ENCODE results near the gene GNL3.
"Not testable (repeated sequence)": the region's sequence is repeated elsewhere in the genome, so short reads cannot be mapped to it uniquely, and the experiment has no call there.

The GNL3 gene

DNA sequence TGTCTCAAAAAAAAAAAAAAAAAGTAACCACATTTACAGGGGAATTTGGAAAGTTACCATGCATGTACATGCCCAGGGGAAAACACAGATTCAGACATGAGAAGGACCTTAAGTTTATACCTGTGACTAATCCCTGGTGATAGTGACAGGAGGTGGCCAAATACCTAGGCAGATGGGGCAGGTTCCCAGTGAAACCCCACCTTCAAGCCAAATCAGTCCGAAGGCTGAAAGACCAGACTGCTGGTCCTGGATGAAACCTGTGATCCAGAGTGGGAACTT lies 35.8 kb downstream of the GNL3 start:
- DNase-seq, result no peak

DNA sequence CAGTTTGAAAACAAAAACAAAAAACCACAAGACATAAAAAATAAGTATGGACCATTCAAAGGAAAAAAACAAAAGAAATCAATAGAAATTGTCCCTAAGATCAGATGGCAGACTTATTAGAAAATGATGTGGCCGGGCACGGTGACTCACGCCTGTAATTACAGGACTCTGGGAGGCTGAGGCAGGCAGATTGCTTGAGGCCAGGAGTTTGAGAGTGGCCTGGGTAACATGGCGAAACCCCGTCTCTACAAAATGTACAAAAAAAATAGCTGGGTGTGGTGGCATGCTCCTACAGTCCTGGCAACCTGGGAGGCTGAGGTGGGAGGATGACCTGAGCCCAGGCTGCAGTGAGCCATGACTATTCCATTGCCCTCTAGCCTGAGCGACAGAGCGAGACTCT lies 36.7 kb downstream of the GNL3 start:
- DNase-seq, result no peak

DNA sequence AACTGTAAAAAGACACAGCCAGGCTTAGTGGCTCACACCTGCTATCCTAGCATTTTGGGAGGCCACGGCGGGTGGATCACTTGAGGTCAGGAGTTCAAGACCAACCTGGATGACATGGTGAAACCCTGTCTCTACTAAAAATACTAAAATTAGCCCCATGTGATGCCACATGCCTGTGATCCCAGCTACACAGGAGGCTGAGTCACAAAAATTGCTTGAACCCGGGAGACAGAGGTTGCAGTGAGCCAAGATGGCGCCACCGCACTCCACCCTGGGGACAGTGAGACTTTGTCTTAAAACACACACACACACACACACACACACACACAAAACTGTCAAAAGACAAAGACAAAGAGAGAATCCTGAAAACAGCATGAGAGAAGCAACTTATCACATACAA lies 38.1 kb downstream of the GNL3 start:
- no peak for DNase-seq

DNA sequence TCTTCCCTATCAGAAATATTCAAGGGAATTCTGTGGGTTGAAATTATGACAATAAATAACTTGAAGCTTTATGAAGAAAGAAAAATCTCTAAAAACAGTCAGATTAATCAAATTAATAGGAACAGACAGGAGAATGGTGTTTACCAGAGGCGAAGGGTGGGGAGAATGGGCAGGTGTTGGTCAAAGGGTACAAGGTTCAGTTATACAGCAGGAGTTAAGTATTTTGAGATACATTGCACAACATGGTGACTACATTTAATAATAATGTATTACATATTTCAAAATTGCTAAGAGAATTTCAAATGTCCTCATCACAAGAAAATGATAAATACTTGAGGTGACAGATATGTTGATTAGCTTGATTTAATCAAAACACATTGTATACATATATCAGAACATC lies 38.7 kb downstream of the GNL3 start:
- DNase-seq, result no peak

DNA sequence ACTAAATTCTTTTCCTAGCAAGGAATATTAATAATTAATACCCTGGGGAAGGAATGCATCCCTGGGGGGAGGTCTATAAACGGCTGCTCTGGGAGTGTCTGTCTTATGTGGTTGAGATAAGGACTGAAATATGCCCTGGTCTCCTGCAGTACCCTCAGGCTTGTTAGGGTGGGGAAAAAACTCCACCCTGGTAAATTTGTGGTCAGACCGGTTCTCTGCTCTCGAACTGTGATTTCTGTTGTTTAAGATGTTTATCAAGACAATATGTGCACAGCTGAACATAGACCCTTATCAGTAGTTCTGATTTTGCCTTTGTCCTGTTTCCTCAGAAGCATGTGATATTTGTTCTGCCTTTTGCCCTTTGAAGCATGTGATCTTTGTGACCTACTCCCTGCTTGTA lies 42.9 kb downstream of the GNL3 start:
- DNase-seq, result not testable (repeated sequence)

DNA sequence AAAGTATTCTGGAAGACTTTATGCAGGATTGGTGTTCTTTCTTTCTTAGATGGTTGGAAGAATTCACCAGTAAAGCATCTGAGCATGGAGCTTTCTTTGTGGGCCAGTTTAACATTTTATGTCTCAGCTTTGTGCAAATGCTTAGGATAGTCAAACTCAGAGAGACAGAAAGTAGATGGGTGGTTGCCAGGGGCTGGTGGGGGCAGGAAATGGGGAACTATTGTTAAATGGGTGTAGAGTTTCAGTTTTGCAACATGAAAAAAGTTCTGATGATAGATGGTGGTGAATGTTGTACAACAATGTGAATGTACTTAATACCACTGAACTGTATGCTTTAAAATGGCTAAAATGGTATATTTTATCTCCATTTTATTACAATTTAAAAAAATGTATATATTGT lies 44.8 kb downstream of the GNL3 start:
- no peak for DNase-seq

DNA sequence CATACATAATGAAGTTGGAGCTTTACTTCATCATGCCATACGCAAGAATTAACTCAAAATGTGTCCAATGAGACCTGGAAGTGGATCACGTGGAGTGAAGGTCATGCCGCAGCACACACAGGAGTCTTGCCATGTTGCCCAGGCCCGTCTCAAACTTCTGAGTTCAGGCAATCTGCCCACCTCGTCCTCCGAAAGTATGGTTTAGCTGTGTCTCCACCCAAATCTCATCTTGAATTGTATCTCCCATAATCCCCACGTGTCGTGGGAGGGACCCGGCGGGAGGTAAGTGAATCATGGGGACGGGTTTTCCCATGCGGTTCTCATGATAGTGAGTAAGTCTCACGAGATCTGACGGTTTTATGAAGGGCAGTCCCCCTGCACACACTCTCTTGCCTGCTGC lies 45.8 kb downstream of the GNL3 start:
- DNase-seq, result no peak

DNA sequence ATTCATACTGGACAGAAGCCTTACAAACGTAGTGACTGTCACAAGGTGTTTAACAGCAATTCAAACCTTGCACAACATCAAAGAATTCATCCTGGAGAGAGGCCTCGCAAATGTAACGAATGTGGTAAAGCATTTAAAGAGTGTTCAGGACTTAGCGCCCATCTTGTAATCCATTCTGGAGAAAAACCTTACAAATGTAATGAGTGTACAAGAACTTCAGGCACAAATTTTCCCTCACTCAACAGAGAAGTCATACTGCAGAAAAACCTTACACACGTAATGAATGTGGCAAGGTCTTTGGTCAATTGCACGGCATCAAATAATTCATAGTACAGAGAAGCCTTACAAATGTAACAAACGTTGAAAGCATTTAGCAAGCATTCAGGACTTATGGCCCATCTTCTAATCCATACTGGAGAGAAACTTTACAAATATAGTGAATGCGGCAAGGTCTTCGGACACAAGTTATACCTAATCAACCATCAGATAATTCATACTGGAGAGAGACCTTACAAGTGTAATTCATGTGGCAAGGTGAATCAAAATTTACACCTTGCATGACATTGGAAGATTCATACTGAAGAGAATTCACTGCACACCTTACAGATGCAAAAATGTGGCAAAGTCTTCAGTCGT lies 47.5 kb downstream of the GNL3 start:
- no peak for DNase-seq

DNA sequence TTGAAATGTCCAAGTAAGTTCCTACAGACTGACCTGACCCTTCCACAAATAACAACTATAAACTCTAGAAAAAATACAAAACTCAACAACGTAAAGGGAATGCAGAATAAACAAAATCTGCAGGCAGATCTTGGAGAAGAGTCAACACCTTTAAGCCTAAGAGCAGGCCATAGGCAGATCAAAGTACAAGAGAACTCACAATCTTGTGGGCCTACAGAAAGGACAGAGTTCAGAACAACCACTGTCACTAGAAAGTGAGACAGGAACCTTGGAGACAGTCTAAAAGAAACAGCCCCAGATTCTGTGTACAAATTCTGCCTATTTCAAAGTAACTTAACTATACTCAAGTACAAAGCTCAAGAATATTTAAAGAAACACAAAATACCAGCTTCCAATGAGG lies 53.9 kb downstream of the GNL3 start:
- no peak for DNase-seq

DNA sequence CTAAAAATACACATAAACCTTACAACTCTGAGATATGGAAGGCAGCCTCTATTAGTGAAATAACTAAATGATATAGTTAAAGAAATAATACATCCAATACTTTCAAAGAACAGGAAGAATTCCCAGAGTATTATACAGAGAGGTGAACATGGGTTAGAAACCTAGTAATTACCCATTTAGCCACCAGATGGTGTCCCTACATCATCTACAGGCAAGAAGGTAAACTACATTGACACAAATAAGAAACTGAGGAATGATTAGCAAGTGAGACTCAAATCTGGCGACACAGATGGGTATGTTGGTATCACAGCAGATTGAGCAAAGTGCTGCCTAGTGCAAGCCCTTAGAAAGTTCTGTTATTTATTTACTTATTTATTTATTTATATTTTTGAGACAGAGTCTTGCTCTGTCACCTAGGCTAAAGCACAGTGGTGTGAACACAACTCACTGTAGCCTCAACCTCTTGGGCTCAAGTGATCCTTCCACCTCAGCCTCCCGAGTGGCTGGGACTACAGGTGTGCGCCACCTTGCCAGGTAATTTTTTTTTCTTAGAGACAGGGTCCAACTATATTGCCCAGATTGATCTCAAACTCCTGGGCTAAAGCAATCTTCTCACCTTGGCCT lies 56.7 kb downstream of the GNL3 start:
- no peak for DNase-seq

DNA sequence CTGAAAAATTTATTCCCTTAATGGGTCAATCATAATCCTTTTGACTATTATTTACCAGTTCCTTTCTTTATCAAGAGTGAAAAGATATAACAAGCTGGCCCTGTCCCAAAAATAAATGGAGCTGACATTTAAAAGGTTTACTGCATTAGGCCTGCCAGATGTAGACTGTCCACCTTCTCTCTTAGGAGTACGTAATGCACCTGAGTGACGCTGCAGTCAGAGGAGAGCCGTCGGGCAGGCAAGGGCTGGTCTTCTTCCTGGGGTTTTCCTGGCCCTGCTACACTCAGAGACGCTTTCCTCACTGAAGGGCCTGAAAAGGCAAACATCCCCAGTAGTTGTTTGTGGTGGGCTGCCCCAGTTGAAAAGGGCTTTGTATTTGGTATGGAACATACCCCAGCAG lies 57.3 kb downstream of the GNL3 start:
- DNase-seq, result no peak

DNA sequence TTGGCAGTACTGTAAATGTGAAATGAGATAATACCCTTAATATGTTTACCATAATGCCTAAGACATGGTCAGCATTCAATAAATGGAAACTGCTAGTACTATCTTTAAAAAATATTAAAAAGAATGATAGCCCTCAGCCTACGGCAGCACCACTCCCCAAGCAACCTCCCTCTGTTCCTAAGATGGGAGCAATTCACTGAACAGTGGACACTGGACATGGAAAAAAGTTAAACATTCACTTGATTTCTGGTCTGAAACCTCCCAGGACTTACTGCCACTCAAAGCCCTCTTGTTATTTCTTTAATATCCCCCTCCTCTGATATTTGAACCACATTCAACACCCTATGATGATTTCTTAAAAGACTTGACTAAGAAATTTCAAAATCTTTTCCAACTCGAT lies 57.9 kb downstream of the GNL3 start:
- DNase-seq, result no peak
